ENCODE data around the gene G6PD. TPM values are rescaled to one million over a fixed set of nuclear protein-coding genes. Genes with fewer than 3 reads are reported as not detected.

Gene G6PD
- total and polyA plus RNA-seq, 2 of the 4 experiments (the other 2 are of a cell fraction), result 77.1 to 213 TPM

DNA sequence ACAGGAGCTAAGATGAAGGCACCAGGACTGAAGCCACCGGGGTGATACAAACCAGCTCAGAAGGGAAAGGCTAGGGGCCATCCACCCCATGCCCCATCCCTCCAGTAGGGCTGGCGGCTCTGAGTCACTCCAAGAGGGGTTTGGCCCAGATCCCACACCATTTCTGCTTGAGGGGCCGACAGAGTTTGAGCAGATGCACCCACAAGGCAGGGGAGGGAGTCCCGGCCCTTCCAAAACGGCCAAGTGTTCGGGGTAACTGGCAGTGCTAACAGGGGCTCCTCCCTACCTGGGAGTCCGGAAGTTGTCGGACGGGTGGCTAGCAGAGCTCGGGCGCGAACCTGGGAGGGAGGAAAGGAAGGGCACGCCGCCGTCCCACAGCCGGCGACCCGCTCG is 56.6 kb downstream of the G6PD start:
- no peak overlapping the region for H2BK15ac ChIP-seq (ENCODE audit: low read depth, low read length)
- H3K23ac ChIP-seq (ENCODE audit: low read depth, low read length), result peak overlapping the region; percentile 91
- no peaks in the 10 kb centered on the region for H3K27me3 ChIP-seq (ENCODE audit: control insufficient read depth, insufficient read depth, low read length)
- TF ChIP-seq CTCF (conservative IDR thresholded peaks at IDR 0.05; ENCODE audit: low read depth, low read length) (no peak), POLR2A (IDR thresholded peaks at IDR 0.05; ENCODE audit: low read depth, low read length) (no peak), RAD21 (IDR thresholded peaks at IDR 0.05; ENCODE audit: low read length) (no peak), CEBPB (IDR thresholded peaks at IDR 0.05; ENCODE audit: low read depth, low read length) (no peak), RFX5 (IDR thresholded peaks at IDR 0.05; ENCODE audit: low read depth, low read length) (no peak)
- H4K91ac ChIP-seq (ENCODE audit: insufficient read depth, low read depth, low read length), result peak overlapping the region; percentile 2; the same call in 1 of the 2 replicates
- peaks cover 6% of the 10 kb centered on the region; the same call in 1 of the 2 replicates for H3K36me3 ChIP-seq (ENCODE audit: control insufficient read depth, insufficient read depth, low read length)
- ATAC-seq (ENCODE audit: low read depth) (peak; percentile 14), DNase-seq (peak; percentile 45)
- peak overlapping the region; percentile 80 for H3K9ac ChIP-seq (ENCODE audit: low read depth, low read length)
- H3K4ac ChIP-seq (ENCODE audit: low read depth, low read length), result peak overlapping the region; percentile 85
- peak overlapping the region; percentile 73 for H3K4me3 ChIP-seq (ENCODE audit: insufficient read depth, low read depth, low read length)
- no peak overlapping the region; the same call in 1 of the 2 replicates for H4K5ac ChIP-seq (ENCODE audit: low read depth, low read length)
- intact Hi-C loops (cut with micrococcal nuclease), result loop anchor here (1.0 to 2.0 kb wide), 3 partner anchors 27 to 57 kb away; partner anchors contain the start of genes FAM3A, G6PD and IKBKG
- H3K9me1 ChIP-seq (ENCODE audit: insufficient read depth, low read length), result peaks cover 8% of the 10 kb centered on the region; the same call in 1 of the 2 replicates
- ChIA-PET POLR2A (ENCODE audit: unreplicated experiment) (interaction anchor here (1.0 kb wide), 1 partner anchor 119 kb away, joined by 3 read pairs; no protein-coding TSS in a partner anchor), CTCF (interaction anchor here (0.6 kb wide), 1 partner anchor 63 kb away, joined by 4 read pairs; no protein-coding TSS in a partner anchor)
- H3K27ac ChIP-seq (ENCODE audit: insufficient read depth, low read length), result peak overlapping the region; percentile 88
- H2BK20ac ChIP-seq (ENCODE audit: low read depth, low read length), result no peak overlapping the region
- H2BK120ac ChIP-seq (ENCODE audit: low read depth, low read length), result no peak overlapping the region
- WGBS, 2 experiments (ENCODE audit: extremely low coverage in 2 of 2, insufficient read length in 1 of 2), result 29% methylated on average over 3 of the region's 19 CpGs; no CpG with 5 or more reads in 1 of the 2 experiments
- H3K4me2 ChIP-seq (ENCODE audit: low read depth, low read length), result peak overlapping the region; percentile 89
- in situ Hi-C loops (cut with MboI; ENCODE audit: low sequenced_read_pairs), result no loop called here
- peak overlapping the region; percentile 29 for H2AFZ ChIP-seq (replicated peaks; ENCODE audit: low read length, poor library complexity)
- peak overlapping the region; percentile 96 for H2AK9ac ChIP-seq (replicated peaks; ENCODE audit: low read depth, low read length, poor library complexity)
- H4K20me1 ChIP-seq (ENCODE audit: insufficient read depth, low read length), result peaks cover 4% of the 10 kb centered on the region; the same call in 1 of the 2 replicates
- H2BK5ac ChIP-seq (ENCODE audit: low read depth, low read length, poor library complexity, severe bottlenecking), result peak overlapping the region; percentile 64
- H3K79me1 ChIP-seq (ENCODE audit: low read depth in 1 of 2, low read length in 2 of 2), result peaks cover 0 to 31% of the 10 kb centered on the region in 2 experiments; a peak in 3 of 4 replicates
- BruUV-seq (replicated peaks), result no TSS peak
- dilution Hi-C loops (cut with HindIII; ENCODE audit: low sequenced_read_pairs, unreplicated experiment), result no loop called here
- H4K8ac ChIP-seq (ENCODE audit: low read depth in 2 of 2, low read length in 2 of 2), result peak overlapping the region; percentile 1 to 3; a peak in 1 of 4 replicates
- peak overlapping the region; percentile 86 for H3K14ac ChIP-seq (replicated peaks; ENCODE audit: low read depth, low read length)
- peaks cover 2% of the 10 kb centered on the region; the same call in 1 of the 2 replicates for H3K4me1 ChIP-seq (ENCODE audit: control insufficient read depth, insufficient read depth, low read length)
- H3K18ac ChIP-seq (ENCODE audit: low read depth, low read length), result no peak overlapping the region
- H3K56ac ChIP-seq (ENCODE audit: extremely low read depth, insufficient read depth, low read length), result 0 out of 2 replicates have a peak overlapping the region, but pooled peaks have one; percentile 19
- H3K9me3 ChIP-seq (ENCODE audit: control insufficient read depth, insufficient read depth, low read length), result no peaks in the 10 kb centered on the region
- peak overlapping the region; percentile 66; the same call in 1 of the 2 replicates for H2AK5ac ChIP-seq (ENCODE audit: low read depth, low read length)
